Amniotic stem cell (primary cell): ENCODE data around the gene NR1D1.

ENCODE experiments used
- DNase-seq: peaks from one replicate; lab custom pipeline; 2025; lab: John Stamatoyannopoulos, UW

Gene NR1D1

GRCh38 chr17:40097087-40097486 is 3.3 kb downstream of the NR1D1 start:
- no peak for DNase-seq

GRCh38 chr17:40095944-40096791 is 4.2 kb downstream of the NR1D1 start:
- no peak for DNase-seq

- no peak for DNase-seq
Observed at GRCh38 chr17:40095351-40095943, 4.9 kb downstream of the NR1D1 start.

GRCh38 chr17:40094874-40095273 is 5.5 kb downstream of the NR1D1 start:
- no peak for DNase-seq

GRCh38 chr17:40093580-40094201 is 6.7 kb downstream of the NR1D1 start:
- DNase-seq = no peak

DNA sequence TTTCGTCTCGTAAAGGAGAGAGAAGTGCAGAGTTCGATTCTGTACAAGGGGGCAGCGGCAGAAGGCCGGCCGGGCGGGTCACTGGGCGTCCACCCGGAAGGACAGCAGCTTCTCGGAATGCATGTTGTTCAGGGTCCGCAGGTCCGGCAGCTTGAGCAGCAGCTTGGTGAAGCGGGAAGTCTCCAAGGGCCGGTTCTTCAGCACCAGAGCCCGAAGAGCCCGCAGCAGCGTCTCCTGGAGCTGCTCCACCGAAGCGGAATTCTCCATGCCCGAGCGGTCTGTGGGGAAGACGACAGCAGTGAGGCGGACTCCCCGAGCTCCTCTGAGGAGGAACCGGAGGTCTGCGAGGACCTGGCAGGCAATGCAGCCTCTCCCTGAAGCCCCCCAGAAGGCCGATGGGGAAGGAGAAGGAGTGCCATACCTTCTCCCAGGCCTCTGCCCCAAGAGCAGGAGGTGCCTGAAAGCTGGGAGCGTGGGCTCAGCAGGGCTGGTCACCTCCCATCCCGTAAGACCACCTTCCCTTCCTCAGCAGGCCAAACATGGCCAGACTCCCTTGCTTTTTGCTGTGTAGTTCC is 7.3 kb downstream of the NR1D1 start:
- DNase-seq = no peak

DNA sequence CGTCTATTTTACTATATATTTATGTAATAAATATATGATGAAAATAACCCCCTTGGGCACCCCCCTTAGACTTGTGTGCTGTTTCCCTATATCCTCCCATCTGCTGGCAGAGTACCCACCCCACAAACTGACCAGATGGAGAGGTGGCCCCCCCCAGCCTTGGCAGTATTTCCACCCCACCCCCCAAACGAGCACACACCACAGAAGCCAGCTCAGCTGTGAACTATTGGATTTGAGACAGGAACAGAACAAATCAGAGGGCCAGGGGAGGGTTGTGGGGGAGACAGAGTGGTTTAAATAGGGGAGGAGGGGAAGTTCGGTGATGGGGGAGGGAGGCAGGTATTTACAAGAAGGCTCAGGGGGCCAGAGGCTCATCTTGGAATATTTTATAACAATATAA is 7.8 kb downstream of the NR1D1 start:
- no peak for DNase-seq

GRCh38 chr17:40091691-40092397 is 8.5 kb downstream of the NR1D1 start:
- no peak for DNase-seq

DNA sequence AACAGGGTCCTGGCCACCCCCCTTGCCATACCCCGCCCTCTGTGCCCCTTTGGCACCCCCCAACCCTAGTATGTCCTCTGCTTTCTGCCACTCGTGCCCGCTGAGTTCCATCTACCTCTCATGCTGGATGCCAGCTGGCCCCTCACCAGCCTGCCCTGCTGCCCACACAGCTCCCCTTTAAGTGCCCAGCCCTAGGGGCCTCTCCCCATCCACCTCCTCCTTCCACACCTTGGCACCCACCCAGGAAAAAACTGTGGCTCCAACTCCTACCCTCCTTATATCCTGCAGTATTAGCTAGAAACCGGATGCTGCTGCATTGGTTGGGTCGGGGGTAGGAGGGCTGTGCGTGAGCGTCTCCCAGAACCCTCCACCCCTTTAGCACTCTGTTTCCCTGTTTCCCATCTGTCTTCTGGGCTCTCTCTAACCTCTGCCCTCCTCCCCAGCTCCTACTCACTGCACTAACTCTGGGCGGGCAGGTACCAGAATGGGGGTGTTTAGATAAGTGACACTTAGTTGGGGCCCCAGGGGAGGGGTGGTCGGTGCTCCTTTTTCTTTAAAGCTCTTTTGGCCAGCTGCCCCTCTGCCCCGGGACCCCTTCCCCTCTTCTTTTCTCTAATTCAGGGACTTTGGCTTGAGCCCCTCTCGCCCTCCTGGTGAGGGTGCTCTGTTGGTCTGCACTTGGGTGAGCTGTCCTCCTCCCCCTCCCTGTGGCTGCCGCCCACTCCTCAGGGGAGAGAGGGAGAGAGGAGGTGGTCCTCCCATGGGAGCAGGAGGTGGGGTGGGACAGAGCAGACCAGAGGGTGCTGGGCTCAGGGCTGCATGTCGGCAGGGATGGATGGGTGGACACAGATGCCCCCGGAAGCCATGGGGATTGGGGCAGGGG is 9.9 kb downstream of the NR1D1 start:
- no peak for DNase-seq

- no peak for DNase-seq
Observed at GRCh38 chr17:40089077-40089895, 11.1 kb downstream of the NR1D1 start.

DNA sequence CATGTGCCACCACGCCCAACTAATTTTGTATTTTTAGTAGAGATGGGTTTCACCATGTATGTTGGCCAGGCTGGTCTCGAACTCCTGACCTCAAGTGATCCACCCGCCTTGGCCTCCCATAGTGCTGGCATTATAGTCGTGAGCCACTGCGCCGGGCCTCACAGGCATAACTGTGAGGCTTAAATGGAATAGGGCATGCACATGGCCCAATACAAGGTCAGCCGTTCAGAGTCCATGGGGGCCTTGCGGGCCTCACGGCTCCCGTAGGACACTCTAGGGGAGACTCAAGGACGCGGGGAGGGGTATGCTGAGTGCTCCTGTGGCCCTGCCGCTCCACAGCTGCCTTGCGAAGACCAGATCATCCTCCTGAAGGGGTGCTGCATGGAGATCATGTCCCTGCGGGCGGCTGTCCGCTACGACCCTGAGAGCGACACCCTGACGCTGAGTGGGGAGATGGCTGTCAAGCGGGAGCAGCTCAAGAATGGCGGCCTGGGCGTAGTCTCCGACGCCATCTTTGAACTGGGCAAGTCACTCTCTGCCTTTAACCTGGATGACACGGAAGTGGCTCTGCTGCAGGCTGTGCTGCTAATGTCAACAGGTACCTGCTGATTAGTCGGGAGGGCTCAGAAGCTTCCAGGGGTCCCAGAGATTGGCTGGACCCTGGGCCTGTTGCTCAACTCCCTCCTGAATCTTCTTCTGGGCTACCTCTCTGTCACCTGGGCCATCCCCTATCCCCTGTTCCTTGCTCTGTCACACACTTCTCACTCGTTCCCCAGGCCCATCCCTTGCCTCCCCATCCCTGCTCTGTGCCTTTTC is 12.3 kb downstream of the NR1D1 start:
- DNase-seq = no peak

DNA sequence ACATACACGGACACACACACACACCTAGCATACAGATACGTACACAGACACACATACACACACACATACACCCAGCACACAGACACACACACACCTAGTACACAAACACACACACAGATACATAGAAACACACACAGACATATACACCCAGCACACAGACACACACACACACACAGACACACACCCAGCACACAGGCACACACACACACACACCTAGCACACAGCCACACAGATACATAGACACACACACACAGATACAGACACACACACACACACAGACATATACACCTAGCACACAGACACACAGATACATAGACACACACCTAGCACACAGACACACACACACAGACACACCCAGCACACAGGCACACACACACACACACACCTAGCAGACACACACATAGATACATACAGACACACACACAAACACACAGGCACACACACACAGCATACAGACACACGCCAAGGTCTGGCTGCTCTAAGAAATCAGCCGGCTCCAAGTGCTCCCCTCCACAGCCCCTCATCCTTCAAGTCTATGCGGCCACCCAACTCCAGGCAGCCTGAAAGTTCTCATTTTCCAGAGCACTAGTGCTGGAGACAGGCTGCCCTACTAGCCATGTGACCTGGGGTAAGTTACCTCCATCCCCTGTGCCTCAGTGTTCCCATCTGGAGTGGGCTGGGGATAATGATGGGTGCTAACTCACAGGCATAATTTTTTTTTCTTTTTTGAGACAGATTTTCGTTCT is 13.2 kb downstream of the NR1D1 start:
- DNase-seq = no peak

- DNase-seq = no peak
Observed at GRCh38 chr17:40086150-40087044, 14.0 kb downstream of the NR1D1 start.

GRCh38 chr17:40084477-40084876 is 15.9 kb downstream of the NR1D1 start:
- DNase-seq = no peak

- DNase-seq = no peak
Observed at GRCh38 chr17:40079545-40079944, 20.8 kb downstream of the NR1D1 start.

DNA sequence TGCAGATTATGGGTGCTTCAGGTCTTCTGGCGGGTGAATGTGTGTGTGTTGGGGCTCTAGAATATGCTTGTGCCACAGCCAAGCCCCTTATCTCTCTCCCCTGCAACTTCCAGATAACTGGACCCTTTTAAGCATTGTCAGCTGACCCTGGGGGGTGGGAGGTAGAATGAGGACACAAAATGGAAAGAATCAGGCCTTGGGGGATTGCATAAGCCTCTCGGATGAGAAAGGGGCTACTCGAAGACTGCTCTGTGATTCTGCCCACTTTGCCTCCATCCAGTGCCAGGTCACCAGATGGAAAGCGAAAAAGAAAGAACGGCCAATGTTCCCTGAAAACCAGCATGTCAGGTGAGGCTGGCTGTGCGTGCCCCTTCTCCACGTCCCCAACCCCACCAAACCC is 23.8 kb downstream of the NR1D1 start:
- no peak for DNase-seq

DNA sequence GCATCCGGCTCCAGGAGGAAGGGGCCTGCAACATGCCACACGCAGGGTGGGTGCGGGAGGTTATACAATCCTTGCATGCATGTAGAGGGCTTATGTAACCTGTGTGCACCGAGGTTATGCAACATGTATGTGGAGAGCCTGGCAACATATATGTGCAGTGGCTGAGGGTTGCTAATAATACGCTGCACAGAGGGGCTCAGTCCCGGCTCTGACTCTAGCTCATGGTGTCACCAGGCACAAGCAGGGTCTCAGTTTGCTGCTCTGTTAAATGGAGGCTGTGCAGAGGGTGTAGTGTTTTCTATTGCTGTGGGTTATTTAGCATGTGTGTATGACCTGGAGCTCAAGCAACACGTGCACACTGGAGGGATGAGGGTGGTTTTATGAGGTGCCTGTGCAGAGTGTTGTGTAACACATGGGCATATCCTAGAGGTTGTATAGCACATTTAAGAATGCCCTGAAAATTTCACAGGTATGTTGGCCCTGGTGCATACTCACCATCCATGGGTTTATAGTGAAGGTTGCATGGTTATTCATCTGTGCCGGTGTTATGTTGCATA is 24.4 kb downstream of the NR1D1 start:
- DNase-seq = no peak
